HG03139 (cell line): Measurements from ENCODE around the gene PTGIS.

Experiments
- ATAC-seq: cut with Tn5 transposase; IDR thresholded peaks from one replicate; pipeline ENCODE4 v1.9.1; 2021; ENCODE audit not compliant: unreplicated experiment

The PTGIS gene

GRCh38 chr20:49475292-49476015 lies 92.5 kb downstream of the PTGIS start:
- no peak for ATAC-seq

GRCh38 chr20:49471397-49471796 lies 96.5 kb downstream of the PTGIS start:
- ATAC-seq, result no peak

- ATAC-seq, result no peak
These were observed 97.0 kb downstream of the PTGIS start for GRCh38 chr20:49470922-49471321.

- no peak for ATAC-seq
These were observed 98.9 kb downstream of the PTGIS start for GRCh38 chr20:49469060-49469459.

DNA sequence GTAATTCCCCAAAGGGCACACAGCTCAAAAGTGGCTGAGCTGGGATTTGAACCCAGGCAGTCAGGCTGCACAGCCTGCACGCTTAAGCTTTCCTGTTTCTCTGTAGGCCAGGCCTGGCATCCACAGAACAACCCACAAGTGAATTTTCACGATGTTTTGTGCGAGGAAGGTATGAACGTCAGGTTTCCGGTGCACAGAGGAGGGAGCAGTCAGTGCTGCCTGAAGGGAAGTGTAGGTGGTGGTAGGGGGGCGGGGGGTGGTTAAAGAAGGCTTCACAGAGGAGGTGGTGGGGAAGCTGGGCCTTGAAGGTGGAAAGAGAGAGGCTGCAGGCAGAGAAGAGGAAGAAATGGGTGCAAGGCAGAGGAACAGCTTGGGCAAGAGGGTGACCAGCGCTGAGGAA lies 99.5 kb downstream of the PTGIS start:
- no peak for ATAC-seq

- no peak for ATAC-seq
These were observed 101.6 kb downstream of the PTGIS start for GRCh38 chr20:49466114-49466912.

- no peak for ATAC-seq
These were observed 103.4 kb downstream of the PTGIS start for GRCh38 chr20:49464556-49464955.

DNA sequence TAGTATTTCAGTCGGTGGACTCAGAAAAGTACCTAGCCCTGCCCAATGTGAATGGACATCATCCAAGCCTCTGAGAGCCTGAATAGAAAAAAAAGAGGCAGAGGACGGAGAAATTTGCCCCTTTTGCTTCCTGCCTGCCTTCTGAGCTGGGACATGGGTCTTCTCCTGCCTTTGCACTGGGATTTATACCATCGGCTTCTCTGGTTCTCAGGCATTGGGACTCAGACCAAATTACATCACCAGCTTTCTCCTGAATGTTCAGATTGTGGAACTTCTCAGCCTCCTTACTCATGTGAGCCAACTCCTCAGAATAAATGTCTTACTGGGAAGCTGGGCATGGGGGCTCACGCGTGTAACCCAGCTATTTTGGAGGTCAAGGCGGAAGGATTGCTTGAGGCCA lies 105.3 kb downstream of the PTGIS start:
- ATAC-seq, result no peak

GRCh38 chr20:49461894-49462620 lies 105.9 kb downstream of the PTGIS start:
- ATAC-seq, result no peak

- ATAC-seq, result no peak
These were observed 107.0 kb downstream of the PTGIS start for GRCh38 chr20:49460916-49461315.

GRCh38 chr20:49460131-49460530 lies 107.8 kb downstream of the PTGIS start:
- no peak for ATAC-seq

- ATAC-seq, result no peak
These were observed 108.3 kb downstream of the PTGIS start for GRCh38 chr20:49459684-49460083.

GRCh38 chr20:49457444-49457843 lies 110.5 kb downstream of the PTGIS start:
- no peak for ATAC-seq

DNA sequence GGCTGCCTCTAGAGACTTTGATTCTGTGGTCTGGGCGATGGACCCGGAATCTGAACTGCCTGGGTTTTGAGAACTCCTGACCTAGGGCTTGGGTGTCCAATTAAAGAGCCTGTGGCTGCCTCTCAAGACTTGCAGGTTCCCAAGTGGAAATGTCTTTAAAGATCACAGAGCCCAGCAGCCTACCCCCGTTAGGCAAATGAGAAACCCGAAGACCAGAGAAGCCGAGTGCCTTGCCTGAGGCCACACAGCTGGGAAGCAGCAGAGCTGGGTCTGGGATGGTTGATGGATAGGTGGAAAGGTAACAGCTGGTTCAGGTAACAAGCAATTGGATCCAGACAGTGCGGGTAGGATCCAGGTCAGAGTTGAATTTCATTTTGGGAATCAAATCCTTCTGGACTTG lies 111.3 kb downstream of the PTGIS start:
- ATAC-seq, result no peak

DNA sequence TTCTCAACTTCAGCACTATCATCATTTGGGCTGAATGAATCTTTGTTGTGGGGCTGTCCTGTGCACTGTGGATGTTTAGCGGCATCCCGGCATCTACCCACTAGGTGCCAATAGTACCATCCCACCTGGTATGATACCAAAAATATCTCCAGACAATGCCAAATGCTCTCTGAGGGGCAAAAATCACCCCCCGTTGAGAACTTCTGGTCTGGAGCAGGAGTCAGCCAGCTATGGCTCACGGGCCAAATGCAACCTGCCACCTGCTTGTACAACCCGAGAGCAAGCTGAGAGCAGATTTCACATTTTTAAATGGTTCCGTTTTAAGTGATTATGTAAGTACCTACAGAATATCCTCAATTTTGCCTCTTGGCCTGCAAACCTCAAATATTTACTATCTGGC lies 112.2 kb downstream of the PTGIS start:
- ATAC-seq, result no peak
